NCI-H146 treated with DMSO at 0.1 percent for 48 hours (cell line): ENCODE data around the gene LRTM1.

Source experiments
- DNase-seq: peaks from one replicate; lab custom pipeline; 2025; ENCODE audit not compliant: unreplicated experiment; lab: John Stamatoyannopoulos, UW

LRTM1 gene

GRCh38 chr3:54941690-54942362 is 14.0 kb upstream of the LRTM1 start:
- DNase-seq: no peak

DNA sequence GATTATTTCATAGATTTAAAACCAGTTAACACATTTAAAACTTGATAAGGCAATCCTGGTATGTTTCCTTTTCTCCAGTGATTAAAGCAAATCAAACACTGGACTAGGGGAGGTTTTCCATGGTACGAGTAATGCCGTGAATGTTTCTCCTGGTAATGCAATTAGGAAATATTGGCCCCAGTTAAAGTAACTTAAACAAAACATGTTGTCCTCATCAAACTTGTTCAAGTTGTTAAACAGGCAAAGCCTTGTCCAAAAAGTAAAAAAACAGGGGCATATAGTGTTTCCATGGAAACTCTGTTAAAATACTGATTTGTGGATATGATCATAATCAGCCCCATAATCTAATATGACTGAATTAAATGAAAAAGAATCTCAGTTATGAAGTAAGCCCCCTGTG is 13.1 kb upstream of the LRTM1 start:
- no peak for DNase-seq

DNA sequence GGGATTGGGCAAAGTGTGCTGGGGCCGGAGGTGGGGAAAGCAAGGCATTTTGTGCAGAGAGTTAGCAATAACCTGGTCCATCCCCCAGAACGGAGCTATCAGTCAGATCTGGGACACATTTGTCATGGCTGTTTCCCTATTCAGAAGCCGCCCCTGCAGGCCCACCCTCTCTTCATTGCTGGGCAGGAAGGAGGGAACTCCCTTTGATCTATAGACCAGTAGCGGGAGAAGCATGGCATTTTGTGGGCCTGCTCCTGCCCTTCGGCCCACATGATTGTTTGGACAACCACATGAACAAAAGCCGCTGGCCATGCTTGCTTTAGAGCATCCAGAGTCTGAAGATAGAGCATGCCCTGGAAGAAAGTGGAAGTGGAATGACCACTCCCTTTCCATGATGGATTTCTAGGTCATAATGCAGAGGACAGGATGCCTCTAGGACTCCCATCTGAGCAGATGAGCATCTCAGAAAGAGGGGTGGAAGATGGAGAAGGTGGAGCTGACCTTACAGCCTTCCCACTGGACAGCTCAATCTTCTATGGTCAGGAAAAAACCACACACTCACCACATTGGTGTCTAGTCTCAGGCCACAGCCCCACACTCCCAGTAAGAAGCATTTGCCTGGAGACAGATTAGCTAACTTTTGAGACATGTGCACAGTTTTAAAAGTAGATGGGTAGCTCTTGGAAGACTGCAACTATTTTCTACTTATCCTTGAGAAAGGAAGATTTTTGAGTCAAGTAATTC is 11.9 kb upstream of the LRTM1 start:
- DNase-seq: no peak

- no peak for DNase-seq
Measured at GRCh38 chr3:54936561-54936960, 8.7 kb upstream of the LRTM1 start.

DNA sequence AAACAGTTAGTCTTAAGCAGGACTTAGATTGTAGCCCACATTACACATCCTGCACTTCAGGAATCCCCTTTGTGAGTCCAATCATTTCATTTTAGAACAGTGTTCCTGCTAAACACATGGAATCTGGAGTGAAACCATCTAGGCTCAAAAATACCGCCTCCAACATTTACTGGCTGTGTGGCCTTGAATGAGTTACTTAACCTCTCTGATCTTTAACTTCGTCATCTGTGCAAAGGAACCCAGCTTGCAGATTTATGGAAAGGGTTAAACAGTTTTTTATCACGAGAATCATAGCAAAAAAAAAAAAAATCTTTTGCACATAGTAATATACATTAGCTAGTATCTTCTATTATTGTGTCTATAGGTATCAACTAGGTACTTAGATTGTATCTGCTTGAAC is 8.0 kb upstream of the LRTM1 start:
- DNase-seq: no peak

DNA sequence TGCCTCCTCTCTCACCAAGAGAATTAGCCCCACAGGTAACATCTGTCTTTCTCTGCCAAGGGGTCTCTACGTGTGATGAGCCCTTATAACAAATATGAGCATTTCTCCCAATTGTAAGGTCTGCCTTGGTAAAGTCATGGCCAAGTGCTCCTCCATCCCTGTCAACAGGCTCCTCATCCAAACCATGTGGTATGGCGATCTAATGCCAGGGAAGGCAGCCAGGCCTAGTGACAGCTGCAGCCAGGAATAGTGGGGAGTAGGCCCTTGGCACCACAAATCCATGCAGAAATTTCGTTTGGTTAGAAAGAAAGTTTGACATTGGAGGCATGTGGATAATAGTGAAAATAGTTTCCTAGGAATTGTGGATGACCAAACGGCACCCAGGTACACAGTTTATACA is 4.7 kb upstream of the LRTM1 start:
- no peak for DNase-seq

GRCh38 chr3:54931182-54931581 is 3.3 kb upstream of the LRTM1 start:
- DNase-seq: peak; percentile 55

DNA sequence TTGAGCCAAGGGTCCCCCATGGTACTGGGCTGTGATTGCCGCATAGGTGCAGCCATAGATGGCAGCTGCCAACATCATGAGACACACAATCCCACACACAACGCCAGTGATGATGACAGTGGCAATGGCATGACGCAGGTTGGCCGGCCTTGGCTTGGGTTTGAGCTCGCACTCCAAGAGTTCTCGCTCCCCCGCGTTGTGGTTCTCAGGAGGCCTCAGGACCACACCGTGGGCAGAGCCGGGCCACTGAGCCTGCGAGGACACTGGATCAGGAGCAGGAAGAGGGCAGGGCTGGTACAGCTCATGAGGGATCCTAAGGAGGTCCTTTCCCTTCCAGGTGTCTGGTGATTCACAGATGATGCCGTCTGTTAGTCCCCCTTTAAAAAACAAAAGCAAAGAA is 9.3 kb downstream of the LRTM1 start:
- no peak for DNase-seq

GRCh38 chr3:54917862-54918261 is 10.0 kb downstream of the LRTM1 start:
- no peak for DNase-seq

DNA sequence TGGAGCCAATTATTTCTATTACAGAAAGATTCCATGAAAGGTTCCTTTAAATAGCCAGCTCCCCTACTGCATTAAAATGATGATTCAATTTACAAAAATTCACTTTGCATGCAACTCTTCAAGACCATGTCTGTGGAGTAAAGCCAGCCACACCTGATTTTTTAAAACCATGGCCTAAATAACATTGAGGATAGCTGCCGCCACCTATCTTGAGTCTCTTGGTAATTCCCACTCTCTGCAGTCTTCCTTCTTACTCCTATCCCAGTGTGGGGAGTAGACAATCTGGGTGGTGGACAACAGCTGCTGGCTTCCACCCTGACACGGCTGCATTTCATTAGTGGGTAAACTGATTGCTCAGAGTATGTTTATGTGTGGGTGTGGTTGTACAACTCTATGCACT is 10.7 kb downstream of the LRTM1 start:
- no peak for DNase-seq

DNA sequence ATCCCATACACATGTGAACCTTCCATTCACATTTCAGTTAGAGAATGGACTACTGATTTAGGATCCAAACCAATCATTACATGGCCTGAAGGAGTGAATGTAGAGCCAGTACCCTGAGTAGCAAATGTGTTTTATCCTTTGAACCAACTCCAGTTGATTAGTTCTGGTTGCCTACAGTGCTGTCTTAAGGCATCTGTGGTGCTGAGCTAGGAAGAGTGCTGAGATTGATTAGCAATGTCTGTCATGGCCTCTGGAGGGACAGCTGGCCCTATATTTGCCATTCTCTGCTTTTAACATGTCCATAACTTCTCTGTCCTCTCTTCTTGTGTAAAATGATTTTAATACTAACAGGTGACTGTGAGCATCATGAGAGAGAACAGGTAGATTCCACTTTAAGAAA is 11.1 kb downstream of the LRTM1 start:
- DNase-seq: no peak

GRCh38 chr3:54915976-54916375 is 11.9 kb downstream of the LRTM1 start:
- DNase-seq: no peak

DNA sequence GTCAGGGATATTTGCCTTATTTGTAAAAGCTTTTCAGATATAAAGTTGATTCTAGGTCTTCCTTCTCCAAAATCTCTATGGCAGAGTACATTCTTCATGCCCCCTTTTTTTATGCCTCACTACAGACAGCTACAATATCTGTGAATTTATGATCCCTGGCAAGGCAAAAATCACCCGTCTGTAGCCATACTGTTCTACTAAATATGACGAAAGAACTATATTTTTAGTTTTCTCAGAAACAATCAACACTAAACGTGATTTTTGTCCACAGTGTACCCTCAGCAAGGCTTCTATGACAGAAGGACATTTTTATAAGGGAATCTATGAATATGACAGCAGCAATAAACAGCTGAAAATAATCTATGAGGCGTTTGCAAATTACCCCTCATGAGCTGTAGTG is 12.7 kb downstream of the LRTM1 start:
- DNase-seq: no peak

DNA sequence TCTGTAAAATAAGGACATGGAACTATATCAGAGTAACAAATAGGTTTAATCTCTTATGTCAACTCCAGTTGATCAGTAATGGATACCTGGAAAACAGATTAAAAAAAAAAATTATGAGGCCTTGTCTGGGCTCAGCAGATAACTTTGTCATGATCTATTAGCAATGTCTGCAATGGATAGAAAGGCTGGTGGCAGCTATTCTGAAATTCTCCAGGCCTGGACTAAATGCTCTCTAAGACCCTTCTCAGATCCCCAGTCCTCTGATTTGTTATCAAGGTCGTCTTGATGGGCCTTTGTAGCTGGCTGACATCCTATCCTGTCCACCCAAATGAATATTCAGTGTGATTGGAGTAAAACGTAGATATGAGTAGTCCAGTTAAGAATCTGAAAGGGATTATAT is 13.7 kb downstream of the LRTM1 start:
- DNase-seq: no peak

DNA sequence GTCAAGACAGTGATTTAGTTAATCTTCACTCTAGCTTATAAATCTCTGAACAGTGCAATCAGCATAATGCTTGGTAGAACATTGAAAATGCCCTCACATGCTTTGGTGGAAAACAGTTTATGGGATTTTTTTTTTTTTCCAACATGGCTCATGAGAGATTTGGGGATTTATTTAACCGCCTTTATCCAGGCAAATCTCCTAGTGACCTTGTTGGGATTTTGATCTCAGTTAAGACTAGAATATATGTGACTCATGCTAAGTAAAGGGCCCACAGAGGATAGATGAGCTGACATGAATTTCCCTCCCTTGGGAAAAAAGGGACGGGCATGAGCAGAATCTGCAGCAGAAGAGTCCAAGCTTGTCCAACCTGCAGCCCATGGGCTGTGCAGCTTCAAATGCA is 18.7 kb downstream of the LRTM1 start:
- no peak for DNase-seq

DNA sequence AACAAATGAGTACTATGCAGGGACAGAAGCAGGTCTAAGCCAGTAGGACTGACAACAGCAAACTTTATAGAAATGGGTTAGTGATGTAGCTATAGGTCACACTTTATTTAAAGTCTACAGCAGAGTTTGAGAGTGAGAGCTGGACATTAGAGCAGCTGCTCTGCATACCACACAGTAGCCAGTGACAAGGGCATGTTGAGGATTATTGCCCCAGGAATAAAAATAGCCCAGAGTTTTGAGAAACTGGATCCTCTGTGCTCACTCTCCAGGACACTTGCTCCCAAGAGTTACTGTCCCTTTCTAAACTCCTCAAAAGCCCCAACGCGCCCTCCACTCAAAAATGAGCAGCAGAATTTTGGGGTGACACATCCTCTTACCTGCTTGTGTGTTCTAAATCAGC is 21.1 kb downstream of the LRTM1 start:
- DNase-seq: no peak

- DNase-seq: no peak
Measured at GRCh38 chr3:54905920-54906319, 21.9 kb downstream of the LRTM1 start.

- no peak for DNase-seq
Measured at GRCh38 chr3:54905261-54905888, 22.5 kb downstream of the LRTM1 start.

- DNase-seq: no peak
Measured at GRCh38 chr3:54901906-54902685, 25.8 kb downstream of the LRTM1 start.

GRCh38 chr3:54900838-54901591 is 26.8 kb downstream of the LRTM1 start:
- DNase-seq: no peak

DNA sequence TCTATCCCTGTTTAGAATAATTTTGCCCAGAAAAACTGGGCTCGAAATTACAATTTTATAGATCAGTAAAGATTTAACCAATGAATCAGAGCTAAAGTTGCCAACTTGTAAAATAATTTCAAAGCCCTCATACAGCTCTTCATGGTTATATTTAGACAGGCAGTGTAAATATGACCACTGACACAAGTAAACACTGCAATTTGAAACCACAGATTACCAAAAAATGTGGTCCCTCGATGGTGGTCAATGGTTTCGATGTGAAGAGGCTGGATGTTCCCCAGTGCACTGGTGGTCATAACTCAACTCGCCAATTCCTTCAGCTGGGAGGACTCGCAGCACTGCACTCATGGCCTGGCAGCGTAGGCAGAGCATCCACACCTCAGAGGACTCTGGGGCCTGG is 28.6 kb downstream of the LRTM1 start:
- no peak for DNase-seq
